B cell (primary cell): ENCODE measurements around the gene ZNF627. TPM values are rescaled to one million over a fixed set of nuclear protein-coding genes. Genes with fewer than 3 reads are reported as not detected.
"Not testable (repeated sequence)": the region's sequence is repeated elsewhere in the genome, so short reads cannot be mapped to it uniquely, and the experiment has no call there.

ENCODE experiments used
- ATAC-seq: fragments of 200-7000 bp; cut with Tn5 transposase; one replicate; pipeline ENCODE4 v1.10.0; 2021; ENCODE audit warnings: low read depth, mild to moderate bottlenecking, moderate number of reproducible peaks, moderate library complexity
- CTCF ChIA-PET: fragments of 350-600 bp; sonication (Branson Sonifier 250); formaldehyde crosslinking; loops from one replicate; lab custom pipeline; 2021; ENCODE audit warnings: antibody characterized with exemption, inconsistent platforms; lab: Charles Lee
- POLR2A ChIA-PET: fragments of 350-600 bp; sonication (Branson Sonifier 250); formaldehyde crosslinking; loops from one replicate; lab custom pipeline; 2021; ENCODE audit warnings: antibody characterized with exemption; lab: Charles Lee
- DNase-seq: peaks from one replicate; pipeline ENCODE4 v3.0.0; 2013
- H2AFZ ChIP-seq: 2 replicates; pipeline ENCODE4 v1.6.1; 2012; ENCODE audit warnings: mild to moderate bottlenecking, low read depth, low read length; ENCODE audit not compliant: insufficient read depth, poor library complexity, severe bottlenecking
- H3K27ac ChIP-seq, 2 donors: 1 replicate in 1 of 2; 2 replicates in 1 of 2; pipeline ENCODE4 v1.5.1; 2012 to 2013; ENCODE audit warnings: low read length in 2 of 2, mild to moderate bottlenecking in 2 of 2, moderate library complexity in 1 of 2
- H3K27me3 ChIP-seq, 4 experiments: fragments of 200-600 bp in 1 of 4; sonication (generic) in 1 of 4; replicated peaks in 1 of 4; 1 replicate in 2 of 4; 2 replicates in 2 of 4; pipeline versions ENCODE4 v1.6.1 to v1.7.0; 2013 to 2016; ENCODE audit warnings: low read length in 3 of 4, mild to moderate bottlenecking in 2 of 4, mixed read lengths in 1 of 4, moderate library complexity in 1 of 4; ENCODE audit not compliant: insufficient read depth in 4 of 4, control insufficient read depth in 3 of 4; ENCODE audit errors: control extremely low read depth in 1 of 4
- H3K36me3 ChIP-seq, 2 experiments: replicated peaks in 1 of 2; 1 replicate in 1 of 2; 2 replicates in 1 of 2; pipeline versions ENCODE4 v1.6.1 to v1.7.1; 2013; ENCODE audit warnings: low read length in 1 of 2; ENCODE audit not compliant: insufficient read depth in 2 of 2, control insufficient read depth in 1 of 2; ENCODE audit errors: control extremely low read depth in 1 of 2, extremely low read depth in 1 of 2
- H3K4me1 ChIP-seq, 2 donors: fragments of 200-600 bp in 1 of 2; sonication (generic) in 1 of 2; 1 replicate in 1 of 2; 2 replicates in 1 of 2; pipeline versions ENCODE4 v1.5.1 to v1.6.1; 2013 to 2017; ENCODE audit warnings: low read length in 2 of 2; ENCODE audit not compliant: control insufficient read depth in 2 of 2, insufficient read depth in 2 of 2
- H3K4me2 ChIP-seq: replicated peaks from 2 replicates; pipeline ENCODE3; 2012; ENCODE audit warnings: mild to moderate bottlenecking, low read depth, low read length; ENCODE audit not compliant: poor library complexity, severe bottlenecking
- H3K4me3 ChIP-seq, 5 experiments: fragments of 200-600 bp in 1 of 5; sonication (generic) in 1 of 5; 1 replicate in 3 of 5; 2 replicates in 2 of 5; pipeline versions ENCODE4 v1.5.1 to v1.7.0; 2011 to 2016; ENCODE audit warnings: low read length in 4 of 5, mild to moderate bottlenecking in 4 of 5, low read depth in 2 of 5, control low read depth in 1 of 5, moderate library complexity in 1 of 5; ENCODE audit not compliant: insufficient read depth in 1 of 5; ENCODE audit errors: control extremely low read depth in 1 of 5, extremely low read depth in 1 of 5
- H3K79me2 ChIP-seq: fragments of 200-600 bp; sonication (generic); one replicate; pipeline ENCODE4 v1.6.0; 2016; ENCODE audit warnings: low read length; ENCODE audit not compliant: control insufficient read depth, insufficient read depth
- H3K9ac ChIP-seq: fragments of 200-600 bp; sonication (generic); 2 replicates; pipeline ENCODE4 v1.6.1; 2017; ENCODE audit warnings: mild to moderate bottlenecking, low read length, moderate library complexity
- H3K9me3 ChIP-seq, 3 donors: one replicate each; pipeline versions ENCODE4 v1.6.1 to v1.7.1; 2013; ENCODE audit warnings: low read length in 2 of 3; ENCODE audit not compliant: control insufficient read depth in 2 of 3, insufficient read depth in 1 of 3; ENCODE audit errors: control extremely low read depth in 1 of 3
- H4K20me1 ChIP-seq: 2 replicates; pipeline ENCODE4 v1.6.0; 2012; ENCODE audit warnings: mild to moderate bottlenecking, low read length; ENCODE audit not compliant: insufficient read depth, control insufficient read depth, poor library complexity, severe bottlenecking
- H3K27ac Mint-ChIP-seq: one replicate; pipeline ENCODE4 v1.8.0; 2021; ENCODE audit warnings: mixed read lengths
- H3K27me3 Mint-ChIP-seq: one replicate; pipeline ENCODE4 v1.8.0; 2021; ENCODE audit warnings: mixed read lengths
- H3K4me1 Mint-ChIP-seq: one replicate; pipeline ENCODE4 v1.8.0; 2021; ENCODE audit warnings: mixed read lengths
- H3K4me3 Mint-ChIP-seq: one replicate; pipeline ENCODE4 v1.8.0; 2021; ENCODE audit warnings: mixed read lengths
- H3K9me3 Mint-ChIP-seq: one replicate; pipeline ENCODE4 v1.8.0; 2022; ENCODE audit warnings: mixed read lengths; ENCODE audit not compliant: insufficient read depth
- EZH2 ChIP-seq: IDR thresholded peaks from 2 replicates; pipeline ENCODE4 v1.6.1; 2012; ENCODE audit warnings: borderline replicate concordance, low read depth, mild to moderate bottlenecking, moderate library complexity, low read length; ENCODE audit not compliant: insufficient read depth, poor library complexity, severe bottlenecking
- WGBS: methylation state at CpG from one replicate; pipeline ENCODE4 v1.1.5; 2013; ENCODE audit warnings: missing lambda C conversion rate; ENCODE audit not compliant: insufficient coverage; 5-methylcytosine and 5-hydroxymethylcytosine counted together
- intact Hi-C: fragments of 100-400 bp; cut with micrococcal nuclease; formaldehyde crosslinking; loops from one replicate; pipeline ENCODE4 v1.10.0; 2022
- polyA plus RNA-seq: library from polyadenylated mRNA; depleted of rRNA; stranded (reverse); fragments of >200 nt; gene quantifications from 2 replicates; pipeline ENCODE4 v1.2.3, GENCODE V29; 2012
- total RNA-seq, 2 donors: library from RNA; stranded (reverse); fragments of 120-200 nt in 1 of 2; gene quantifications; 1 replicate in 1 of 2; 2 replicates in 1 of 2; pipeline versions ENCODE4 v1.2.3 to v1.2.4, GENCODE V29; 2013 to 2022
- TF ChIP-seq, protein P1 (sequence below): fragments of 200-600 bp; IDR thresholded peaks from one replicate; pipeline ENCODE4 v1.8.0; 2022; ENCODE audit warnings: antibody characterized with exemption, mild to moderate bottlenecking

Gene ZNF627
- total and polyA plus RNA-seq, 2 donors (not counting 1 experiment from before 2014, with no cell fraction given), result 9.6 to 26.2 TPM

DNA sequence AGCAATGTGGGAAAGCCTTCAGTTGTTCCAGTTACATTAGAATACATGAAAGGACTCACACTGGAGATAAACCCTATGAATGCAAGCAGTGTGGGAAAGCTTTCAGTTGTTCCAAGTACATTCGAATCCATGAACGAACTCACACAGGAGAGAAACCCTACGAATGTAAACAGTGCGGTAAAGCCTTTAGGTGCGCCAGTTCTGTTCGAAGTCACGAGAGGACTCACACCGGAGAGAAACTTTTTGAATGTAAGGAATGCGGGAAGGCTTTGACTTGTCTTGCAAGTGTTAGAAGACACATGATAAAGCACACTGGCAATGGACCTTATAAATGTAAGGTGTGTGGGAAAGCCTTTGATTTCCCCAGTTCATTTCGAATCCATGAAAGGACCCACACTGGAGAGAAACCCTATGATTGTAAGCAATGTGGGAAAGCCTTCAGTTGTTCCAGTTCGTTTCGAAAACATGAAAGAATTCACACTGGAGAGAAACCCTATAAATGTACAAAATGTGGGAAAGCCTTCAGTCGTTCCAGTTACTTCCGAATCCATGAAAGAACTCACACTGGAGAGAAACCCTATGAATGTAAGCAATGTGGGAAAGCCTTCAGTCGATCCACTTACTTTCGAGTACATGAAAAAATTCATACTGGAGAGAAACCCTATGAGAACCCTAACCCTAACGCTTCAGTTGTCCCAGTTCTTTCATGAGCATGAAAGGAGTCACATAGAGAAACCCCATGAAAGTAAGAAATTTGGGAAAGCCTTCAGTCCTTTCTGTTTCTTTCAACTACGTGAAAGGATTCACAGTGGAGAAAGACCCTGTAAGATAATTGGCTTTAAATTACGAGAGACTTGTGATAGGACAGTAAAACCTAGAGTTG is 20.1 kb downstream of the ZNF627 start:
- no peak for TF ChIP-seq EZH2
- TF ChIP-seq, protein P1, sequence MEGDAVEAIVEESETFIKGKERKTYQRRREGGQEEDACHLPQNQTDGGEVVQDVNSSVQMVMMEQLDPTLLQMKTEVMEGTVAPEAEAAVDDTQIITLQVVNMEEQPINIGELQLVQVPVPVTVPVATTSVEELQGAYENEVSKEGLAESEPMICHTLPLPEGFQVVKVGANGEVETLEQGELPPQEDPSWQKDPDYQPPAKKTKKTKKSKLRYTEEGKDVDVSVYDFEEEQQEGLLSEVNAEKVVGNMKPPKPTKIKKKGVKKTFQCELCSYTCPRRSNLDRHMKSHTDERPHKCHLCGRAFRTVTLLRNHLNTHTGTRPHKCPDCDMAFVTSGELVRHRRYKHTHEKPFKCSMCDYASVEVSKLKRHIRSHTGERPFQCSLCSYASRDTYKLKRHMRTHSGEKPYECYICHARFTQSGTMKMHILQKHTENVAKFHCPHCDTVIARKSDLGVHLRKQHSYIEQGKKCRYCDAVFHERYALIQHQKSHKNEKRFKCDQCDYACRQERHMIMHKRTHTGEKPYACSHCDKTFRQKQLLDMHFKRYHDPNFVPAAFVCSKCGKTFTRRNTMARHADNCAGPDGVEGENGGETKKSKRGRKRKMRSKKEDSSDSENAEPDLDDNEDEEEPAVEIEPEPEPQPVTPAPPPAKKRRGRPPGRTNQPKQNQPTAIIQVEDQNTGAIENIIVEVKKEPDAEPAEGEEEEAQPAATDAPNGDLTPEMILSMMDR, result no peak
- H3K9me3 ChIP-seq, result peaks cover 19 to 27% (median 20%) of the 10 kb centered on the region in 3 donors
- ATAC-seq, result no peak

DNA sequence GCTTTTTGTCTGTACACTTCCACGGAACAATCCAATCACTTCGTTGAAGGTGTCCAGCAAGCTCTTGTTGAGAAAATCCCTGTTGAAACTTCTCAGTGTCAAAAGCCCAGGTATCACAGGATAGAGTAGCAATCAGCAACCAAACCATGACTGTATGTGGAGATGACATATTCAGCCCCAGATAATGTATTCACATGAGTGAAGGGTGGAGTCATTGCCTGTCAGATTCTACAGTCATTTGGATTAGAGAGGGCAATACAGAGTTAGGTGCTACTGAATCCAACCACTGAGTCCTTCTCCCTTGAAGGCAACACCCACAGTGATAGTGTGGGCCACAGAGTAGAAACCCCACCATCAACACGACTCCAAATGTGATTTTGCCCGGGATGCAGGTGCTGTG is 23.3 kb downstream of the ZNF627 start:
- Histone ChIP-seq H3K36me3 (peaks cover 16 to 33% of the 10 kb centered on the region in 2 experiments), H3K27me3 (no peaks in the 10 kb centered on the region), H3K79me2 (no peaks in the 10 kb centered on the region), H3K27ac (no peak overlapping the region), H4K20me1 (no peaks in the 10 kb centered on the region), H3K9me3 (peaks cover 17 to 27% (median 18%) of the 10 kb centered on the region in 3 donors), H2AFZ (no peak overlapping the region), H3K9ac (no peak overlapping the region), H3K4me2 (no peak overlapping the region), H3K4me1 (peaks cover 10 to 11% of the 10 kb centered on the region in 2 donors), H3K4me3 (no peak overlapping the region)
- TF ChIP-seq EZH2, result no peak
- TF ChIP-seq, protein P1, result no peak
- WGBS, result no CpG with 5 or more reads among the region's 4 CpGs
- ChIA-PET POLR2A (no interaction called here), CTCF (no interaction called here)
- Mint-ChIP-seq H3K4me3 (no peak overlapping the region), H3K27ac (no peak overlapping the region), H3K4me1 (peaks cover 13% of the 10 kb centered on the region), H3K9me3 (peaks cover 14% of the 10 kb centered on the region), H3K27me3 (peaks cover 5% of the 10 kb centered on the region)
- no peak for ATAC-seq
- intact Hi-C loops, result no loop called here
- DNase-seq, result no peak

More for the DNA sequence above, 20.1 kb downstream of the ZNF627 start:
- no peak for DNase-seq
- no peak overlapping the region for H2AFZ ChIP-seq
- intact Hi-C loops, result no loop called here
- no peaks in the 10 kb centered on the region for H3K27me3 ChIP-seq
- H3K4me1 Mint-ChIP-seq, result peaks cover 4% of the 10 kb centered on the region
- no peak overlapping the region for H3K4me3 Mint-ChIP-seq
- H3K4me1 ChIP-seq, result no peaks in the 10 kb centered on the region
- no peak overlapping the region for H3K4me2 ChIP-seq
- H3K4me3 ChIP-seq, result no peak overlapping the region
- no peak overlapping the region for H3K27ac Mint-ChIP-seq
- H3K27me3 Mint-ChIP-seq, result no peaks in the 10 kb centered on the region
- H3K9me3 Mint-ChIP-seq, result peaks cover 14% of the 10 kb centered on the region
- peaks cover 21 to 36% of the 10 kb centered on the region in 2 experiments for H3K36me3 ChIP-seq
- POLR2A ChIA-PET, result no interaction called here
- no peak overlapping the region for H3K27ac ChIP-seq
- H4K20me1 ChIP-seq, result no peaks in the 10 kb centered on the region
- WGBS, result over 99% methylated on average over 12 of the region's 19 CpGs
- H3K9ac ChIP-seq, result no peak overlapping the region
- H3K79me2 ChIP-seq, result peaks cover 16% of the 10 kb centered on the region
- CTCF ChIA-PET, result no interaction called here

DNA sequence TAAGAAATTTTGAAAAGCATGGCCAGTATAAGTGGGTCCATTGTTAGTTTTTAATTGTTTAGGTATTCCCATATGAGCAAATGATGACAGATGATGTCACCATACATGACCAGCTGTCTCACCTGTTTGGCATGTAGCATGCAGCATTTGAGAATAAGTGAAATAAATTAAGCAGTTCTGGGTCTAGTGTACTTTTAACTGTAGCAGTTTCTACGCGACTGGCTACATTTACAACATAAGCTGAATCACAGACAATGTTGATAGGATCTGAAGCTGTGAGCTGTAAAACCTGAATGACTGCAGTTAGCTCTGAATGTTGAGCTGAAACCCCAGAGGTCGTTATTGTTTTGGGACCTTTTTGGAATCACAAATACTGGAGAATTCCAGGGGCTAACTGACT is 25.1 kb downstream of the ZNF627 start:
- H3K4me1 ChIP-seq, result peaks cover 10 to 11% of the 10 kb centered on the region in 2 donors
- intact Hi-C loops, H3K27ac ChIP-seq, H3K4me3 ChIP-seq, H3K4me3 Mint-ChIP-seq, H3K79me2 ChIP-seq, DNase-seq, ATAC-seq, H3K4me2 ChIP-seq, H3K27ac Mint-ChIP-seq, H4K20me1 ChIP-seq, H3K27me3 ChIP-seq, POLR2A ChIA-PET, H3K9ac ChIP-seq, H2AFZ ChIP-seq, H3K9me3 Mint-ChIP-seq, H3K27me3 Mint-ChIP-seq: not testable (repeated sequence)
- peaks cover 7 to 14% (median 11%) of the 10 kb centered on the region in 3 donors for H3K9me3 ChIP-seq
- peaks cover 14% of the 10 kb centered on the region for H3K4me1 Mint-ChIP-seq
- CTCF ChIA-PET, result interaction anchor here (0.6 kb wide), 1 partner anchor 223 kb away, joined by 3 read pairs; no protein-coding TSS in a partner anchor
- peaks cover 8 to 19% of the 10 kb centered on the region in 2 experiments for H3K36me3 ChIP-seq
- 93% methylated on average over 3 of the region's 3 CpGs for WGBS
